GM10266 (cell line): Measurements from ENCODE around the gene IDI2.

Experiments used
- DNase-seq: peaks from one replicate; pipeline ENCODE4 v3.0.0; 2012; ENCODE audit errors: extremely low spot score
- TF ChIP-seq, protein P1 (sequence below): IDR thresholded peaks from 2 replicates; pipeline ENCODE4 v1.5.1; 2012; ENCODE audit warnings: mild to moderate bottlenecking, low read depth; ENCODE audit not compliant: control insufficient read depth, insufficient read depth; ENCODE audit errors: missing control alignments

Gene IDI2

DNA sequence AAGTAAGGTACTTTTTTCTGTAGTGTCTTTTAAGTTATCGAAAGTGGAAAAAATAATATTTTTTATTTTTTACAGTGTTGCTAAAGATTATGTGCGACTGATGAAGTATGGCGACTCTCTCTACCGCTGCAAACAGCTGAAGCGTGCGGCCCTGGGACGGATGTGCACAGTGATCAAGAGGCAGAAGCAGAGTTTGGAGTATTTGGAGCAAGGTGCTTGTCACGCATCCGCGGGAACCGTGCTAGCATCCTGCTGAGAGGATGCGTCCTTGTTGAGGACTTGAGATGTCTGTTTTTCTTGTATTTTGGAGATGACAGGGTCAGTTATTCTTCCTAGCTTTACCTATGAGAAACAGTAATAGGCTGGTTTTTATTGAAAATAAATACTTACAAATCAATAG lies 29.6 kb downstream of the IDI2 start:
- DNase-seq: no peak
- TF ChIP-seq, protein P1, sequence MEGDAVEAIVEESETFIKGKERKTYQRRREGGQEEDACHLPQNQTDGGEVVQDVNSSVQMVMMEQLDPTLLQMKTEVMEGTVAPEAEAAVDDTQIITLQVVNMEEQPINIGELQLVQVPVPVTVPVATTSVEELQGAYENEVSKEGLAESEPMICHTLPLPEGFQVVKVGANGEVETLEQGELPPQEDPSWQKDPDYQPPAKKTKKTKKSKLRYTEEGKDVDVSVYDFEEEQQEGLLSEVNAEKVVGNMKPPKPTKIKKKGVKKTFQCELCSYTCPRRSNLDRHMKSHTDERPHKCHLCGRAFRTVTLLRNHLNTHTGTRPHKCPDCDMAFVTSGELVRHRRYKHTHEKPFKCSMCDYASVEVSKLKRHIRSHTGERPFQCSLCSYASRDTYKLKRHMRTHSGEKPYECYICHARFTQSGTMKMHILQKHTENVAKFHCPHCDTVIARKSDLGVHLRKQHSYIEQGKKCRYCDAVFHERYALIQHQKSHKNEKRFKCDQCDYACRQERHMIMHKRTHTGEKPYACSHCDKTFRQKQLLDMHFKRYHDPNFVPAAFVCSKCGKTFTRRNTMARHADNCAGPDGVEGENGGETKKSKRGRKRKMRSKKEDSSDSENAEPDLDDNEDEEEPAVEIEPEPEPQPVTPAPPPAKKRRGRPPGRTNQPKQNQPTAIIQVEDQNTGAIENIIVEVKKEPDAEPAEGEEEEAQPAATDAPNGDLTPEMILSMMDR: no peak

- no peak for DNase-seq
- TF ChIP-seq, protein P1: no peak
Measured at GRCh38 chr10:995559-995926, 30.1 kb downstream of the IDI2 start.

DNA sequence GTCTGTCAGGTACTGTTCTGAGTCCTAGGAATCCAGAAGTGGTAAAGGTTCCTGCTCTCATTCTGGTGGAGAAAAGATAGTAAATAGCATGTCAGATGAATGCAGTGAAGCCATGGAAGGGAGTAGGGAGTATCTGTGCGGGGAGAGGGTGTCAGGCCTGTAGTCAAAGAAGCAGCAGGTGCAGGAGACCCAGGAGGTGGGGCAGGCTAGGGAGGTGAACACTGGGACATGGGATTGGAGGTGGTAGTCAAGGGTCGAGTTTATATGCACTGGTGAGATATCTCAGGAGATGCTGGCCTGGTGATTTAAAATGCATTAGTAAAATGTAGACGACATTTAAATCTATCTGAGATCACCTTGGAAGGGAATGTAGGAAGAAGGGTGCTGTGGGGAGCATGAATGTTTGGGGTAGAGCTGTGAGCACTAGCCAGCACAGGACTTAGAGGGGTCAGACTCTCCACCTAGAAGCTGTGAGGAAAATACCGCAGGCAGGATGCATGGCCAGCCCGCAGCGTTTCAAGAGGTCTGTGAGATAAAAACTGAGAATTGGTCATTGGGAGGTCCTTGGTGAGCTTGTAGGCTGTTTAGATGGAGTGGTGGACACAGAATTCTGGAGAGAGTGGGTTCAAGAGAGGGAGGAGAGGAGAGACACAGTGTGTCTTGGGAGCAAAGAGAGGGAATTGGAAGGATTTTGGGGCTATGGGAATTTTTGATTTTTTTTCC lies 30.7 kb downstream of the IDI2 start:
- no peak for DNase-seq
- TF ChIP-seq, protein P1: no peak

DNA sequence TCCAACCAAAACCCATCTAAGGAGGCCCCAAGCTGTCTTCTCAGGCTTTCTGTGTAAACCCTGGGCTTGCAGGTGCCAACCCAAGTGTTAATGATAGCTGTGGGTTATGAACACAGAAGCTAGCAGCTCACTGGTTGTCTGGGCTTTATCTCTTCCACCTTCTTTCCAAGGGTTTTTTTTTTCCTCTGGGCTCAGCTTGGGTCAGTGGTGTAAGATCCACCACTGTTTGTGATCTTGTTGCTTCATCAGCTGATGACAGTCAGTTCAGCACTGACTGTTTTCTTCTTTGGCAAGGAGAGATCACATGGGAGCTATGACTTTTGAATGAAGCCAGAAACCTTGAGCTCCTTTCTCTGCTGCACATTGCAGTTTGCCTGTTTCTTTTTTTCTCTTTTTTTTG lies 32.8 kb downstream of the IDI2 start:
- TF ChIP-seq, protein P1: no peak
- DNase-seq: no peak

GRCh38 chr10:992467-992866 lies 33.2 kb downstream of the IDI2 start:
- DNase-seq: no peak
- TF ChIP-seq, protein P1: no peak

DNA sequence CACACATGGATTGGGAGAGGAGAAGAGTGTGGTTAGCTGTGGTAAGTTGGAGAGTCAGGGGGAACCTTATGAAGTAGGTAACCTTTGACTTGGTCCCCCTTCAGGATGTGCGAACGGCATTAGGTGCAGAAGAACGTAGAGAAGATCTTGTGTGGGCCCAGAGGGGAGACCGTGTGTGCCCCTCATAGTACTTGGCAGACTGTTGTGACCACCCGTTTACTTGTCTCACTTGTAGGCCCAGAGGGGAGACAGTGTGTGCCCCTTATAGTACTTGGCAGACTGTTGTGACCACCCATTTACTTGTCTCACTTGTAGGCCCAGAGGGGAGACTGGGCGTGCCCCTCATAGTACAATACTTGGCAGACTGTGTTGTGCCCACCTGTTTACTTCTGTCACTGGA lies 34.9 kb downstream of the IDI2 start:
- DNase-seq: no peak
- TF ChIP-seq, protein P1: no peak

DNA sequence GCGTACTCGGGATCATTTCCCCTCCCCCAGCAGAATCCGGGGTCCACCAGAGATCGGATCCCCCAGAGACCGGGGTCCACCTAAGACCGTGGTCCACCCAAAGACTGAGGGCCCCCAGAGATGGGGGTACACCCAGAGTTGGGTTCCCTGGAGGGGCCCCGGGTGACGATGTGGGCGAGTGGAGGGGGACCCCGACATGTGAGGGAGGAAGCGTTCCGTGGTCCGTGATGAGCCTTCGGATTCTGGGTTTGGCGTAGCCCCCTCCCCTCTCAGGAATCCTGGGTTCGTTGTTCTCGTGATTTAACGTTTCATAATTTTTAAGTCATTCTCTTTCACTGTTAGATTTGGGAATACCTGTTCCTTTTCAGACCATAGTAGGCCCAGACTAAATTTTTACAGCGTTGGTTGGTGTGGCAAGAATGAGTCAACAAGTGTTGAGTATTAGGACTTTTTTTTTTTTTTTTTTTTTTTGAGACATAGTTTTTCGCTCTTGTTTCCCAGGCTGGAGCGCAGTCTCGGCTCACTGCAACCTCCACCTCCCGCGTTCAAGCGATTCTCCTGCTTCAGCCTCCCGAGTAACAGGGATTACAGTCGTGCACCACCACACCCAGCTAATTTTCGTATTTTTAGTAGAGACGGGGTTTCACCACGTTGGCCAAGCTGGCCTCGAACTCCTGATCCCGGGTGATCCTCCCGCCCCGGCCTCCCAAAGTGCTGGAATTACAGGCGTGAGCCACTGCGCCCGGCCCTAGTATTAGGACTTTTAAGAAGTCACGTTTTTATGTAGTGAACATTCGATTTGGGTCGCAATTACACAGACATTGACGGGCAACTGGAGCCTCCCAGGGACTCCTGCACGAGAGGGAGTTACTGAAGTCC lies 36.8 kb downstream of the IDI2 start:
- TF ChIP-seq, protein P1: no peak
- DNase-seq: peak; percentile 45
